NCI-H2029 treated with DMSO at 0.1 percent for 48 hours (cell line): ENCODE data around the gene ANAPC13.

Experiments used
- DNase-seq: peaks from one replicate; lab custom pipeline; 2025; lab: John Stamatoyannopoulos, UW

The ANAPC13 gene, protein sequence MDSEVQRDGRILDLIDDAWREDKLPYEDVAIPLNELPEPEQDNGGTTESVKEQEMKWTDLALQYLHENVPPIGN

GRCh38 chr3:134485718-134486576 is at the start of gene ANAPC13, which contains the start of gene CEP63:
ANAPC13 (minus strand) TSS chr3:134485985; CDS start chr3:134482904, 3,081 bp downstream.
CEP63 (plus strand) TSS chr3:134486057; CDS start chr3:134495321, 9,264 bp downstream.
- peak; percentile 91 for DNase-seq

DNA sequence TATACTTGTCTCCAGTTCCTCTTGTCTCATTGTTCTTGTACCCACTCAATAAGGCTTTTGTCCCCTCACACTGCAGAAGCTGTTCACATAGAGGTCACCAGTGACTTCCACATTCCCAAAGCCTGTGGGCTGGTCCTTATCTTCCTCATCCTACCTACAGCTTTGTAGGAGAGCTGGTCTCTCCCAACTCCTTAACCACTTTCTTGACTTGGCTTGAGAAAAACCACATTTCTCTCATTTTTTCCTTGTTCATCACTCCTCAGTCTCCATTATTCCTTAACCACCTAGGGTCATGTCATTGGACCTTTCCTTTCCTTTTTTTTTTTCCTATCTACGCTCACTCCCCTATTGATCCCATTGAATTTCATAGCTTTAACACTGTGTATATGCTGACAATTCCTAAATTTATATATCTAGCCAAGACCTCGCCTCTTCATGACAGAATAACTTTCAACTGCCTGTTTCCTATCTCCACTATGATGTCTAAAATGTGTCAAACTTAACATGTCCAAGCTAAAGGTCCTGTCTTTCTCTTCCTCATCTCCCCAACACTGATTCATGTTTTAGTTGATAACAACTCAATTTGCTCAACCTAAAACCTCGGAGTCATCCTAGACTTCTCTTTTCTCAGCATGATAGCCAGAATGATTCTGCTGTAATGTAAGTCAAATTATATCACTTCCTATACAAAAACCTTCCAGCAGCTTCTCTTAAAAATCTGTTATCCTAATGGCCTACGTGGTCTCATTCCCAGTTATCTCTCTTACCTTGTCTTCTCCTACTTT is 49.6 kb upstream of the ANAPC13 start:
- no peak for DNase-seq

GRCh38 chr3:134533493-134533892 is 47.7 kb upstream of the ANAPC13 start:
- DNase-seq: no peak

- no peak for DNase-seq
Measured at GRCh38 chr3:134527538-134528186, 41.9 kb upstream of the ANAPC13 start.

GRCh38 chr3:134527037-134527436 is 41.3 kb upstream of the ANAPC13 start:
- no peak for DNase-seq

GRCh38 chr3:134526319-134526718 is 40.5 kb upstream of the ANAPC13 start:
- DNase-seq: no peak

GRCh38 chr3:134525293-134525692 is 39.5 kb upstream of the ANAPC13 start:
- DNase-seq: no peak

DNA sequence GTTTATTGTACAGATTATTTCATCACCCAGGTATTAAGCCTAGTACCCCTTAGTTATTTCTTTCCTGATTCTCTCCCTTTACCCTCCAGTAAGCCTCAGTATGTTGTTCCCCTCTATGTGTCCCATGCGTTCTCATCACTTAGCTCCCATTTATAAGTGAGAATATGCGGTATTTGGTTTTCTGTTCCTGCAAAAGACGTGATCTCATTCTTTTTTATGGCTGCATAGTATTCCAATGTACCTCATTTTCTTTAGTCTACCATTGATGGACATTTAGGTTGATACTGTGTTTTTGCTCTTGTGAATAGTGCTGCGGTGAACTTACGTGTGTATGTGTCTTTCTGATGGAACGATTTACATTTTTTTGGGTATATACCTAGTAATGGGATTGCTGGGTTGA is 36.8 kb upstream of the ANAPC13 start:
- no peak for DNase-seq

GRCh38 chr3:134517791-134518190 is 32.0 kb upstream of the ANAPC13 start:
- no peak for DNase-seq

DNA sequence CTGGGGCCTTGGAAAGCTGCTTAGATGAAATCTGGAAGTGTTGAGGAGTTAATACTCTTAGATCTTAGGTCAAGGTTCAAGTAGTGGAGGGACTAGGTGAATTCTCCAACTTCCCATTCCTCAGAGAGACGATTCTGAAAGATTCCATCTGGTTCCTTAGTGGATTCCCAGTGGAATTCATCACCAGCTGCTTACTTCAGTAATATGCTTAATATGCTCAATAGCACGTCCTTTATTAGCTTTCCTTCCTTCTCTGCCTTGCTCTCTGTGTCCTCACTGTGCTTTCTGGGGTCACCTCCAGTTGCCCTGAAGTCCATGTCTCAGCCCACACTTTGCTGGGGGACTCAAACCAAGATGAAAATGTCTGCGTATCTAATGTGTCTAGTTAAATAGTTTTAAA is 31.1 kb upstream of the ANAPC13 start:
- no peak for DNase-seq

GRCh38 chr3:134511500-134511899 is 25.7 kb upstream of the ANAPC13 start:
- DNase-seq: no peak

GRCh38 chr3:134505485-134505884 is 19.7 kb upstream of the ANAPC13 start:
- no peak for DNase-seq

- no peak for DNase-seq
Measured at GRCh38 chr3:134504132-134504531, 18.3 kb upstream of the ANAPC13 start.

DNA sequence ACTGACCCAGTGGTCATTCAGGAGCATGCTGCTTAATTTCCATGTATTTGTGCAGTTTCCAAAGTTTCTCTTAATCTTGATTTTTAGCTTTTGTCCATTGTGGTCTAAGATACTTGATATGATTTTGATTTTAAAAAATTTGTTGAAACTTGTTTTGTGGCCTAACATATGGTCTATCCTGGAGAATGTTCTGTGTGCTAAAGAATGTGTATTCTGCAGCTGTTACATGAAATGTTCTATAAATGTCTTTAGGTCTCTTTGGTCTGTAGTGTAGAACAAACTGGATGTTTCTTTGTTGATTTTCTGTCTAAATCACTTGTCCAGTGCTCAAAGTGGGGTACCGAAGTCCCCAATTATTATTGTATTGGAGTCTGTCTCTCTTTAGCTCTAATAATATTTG is 17.5 kb upstream of the ANAPC13 start:
- DNase-seq: no peak

GRCh38 chr3:134496471-134497071 is 10.8 kb upstream of the ANAPC13 start:
- DNase-seq: no peak

- DNase-seq: no peak
Measured at GRCh38 chr3:134495980-134496379, 10.2 kb upstream of the ANAPC13 start.

GRCh38 chr3:134494495-134494894 is 8.7 kb upstream of the ANAPC13 start:
- no peak for DNase-seq

- no peak for DNase-seq
Measured at GRCh38 chr3:134487406-134487805, 1.6 kb upstream of the ANAPC13 start.

- peak; percentile 55 for DNase-seq
Measured at GRCh38 chr3:134486577-134487041, 824 bp upstream of the ANAPC13 start.

GRCh38 chr3:134485075-134485717 is 589 bp downstream of the ANAPC13 start:
- DNase-seq: peak; percentile 31

DNA sequence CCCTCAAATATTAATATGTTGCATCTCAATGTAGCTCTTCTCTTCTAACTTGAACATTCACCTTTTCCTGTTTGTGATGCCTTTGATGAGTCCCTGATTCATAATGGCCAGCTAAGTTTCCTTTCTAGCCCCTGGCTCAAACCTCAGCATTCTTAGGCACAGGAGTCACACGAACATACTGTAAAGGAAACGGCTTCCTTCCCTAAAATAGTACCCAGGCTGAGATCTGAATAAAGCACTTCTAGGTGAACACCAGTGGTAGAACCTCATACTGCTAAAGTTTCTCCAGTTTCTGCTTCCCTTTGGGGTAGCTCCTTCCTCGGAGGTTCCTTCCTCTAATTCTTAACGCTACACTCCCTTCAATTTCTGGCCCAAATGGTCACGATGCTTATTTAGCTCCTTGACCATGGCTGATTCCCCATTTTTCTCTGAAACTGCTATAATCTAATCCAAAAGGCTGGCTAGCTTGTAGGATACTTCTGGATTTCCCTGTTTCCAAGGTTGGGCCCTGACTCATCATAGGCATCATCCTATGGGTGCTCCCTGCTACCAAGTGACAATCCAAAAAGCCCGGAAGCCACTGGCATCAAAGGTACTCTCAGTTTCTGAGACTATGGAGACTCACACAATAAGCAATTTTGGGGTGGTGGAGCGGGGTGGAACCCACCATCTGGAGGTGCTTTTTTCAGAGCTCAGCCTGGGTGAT is 2.4 kb downstream of the ANAPC13 start:
- DNase-seq: no peak
